Activated CD8-positive, alpha-beta memory T cell treated with anti-CD3 and anti-CD28 coated beads for 1 hour (primary cell): ENCODE results near the gene PIMREG.
"Not testable (repeated sequence)": the region's sequence is repeated elsewhere in the genome, so short reads cannot be mapped to it uniquely, and the experiment has no call there.

Experiments used
- DNase-seq, 2 donors: peaks; one replicate each; pipeline ENCODE4 v3.0.0-alpha.2; 2020; ENCODE audit warnings: low read depth in 1 of 2; ENCODE audit errors: extremely low read depth in 1 of 2

Gene PIMREG

GRCh38 chr17:6476076-6476809, 32.0 kb downstream of the PIMREG start:
- no peak for DNase-seq

- no peak for DNase-seq
These were observed 32.5 kb downstream of the PIMREG start for GRCh38 chr17:6476810-6477179.

GRCh38 chr17:6477831-6478383, 33.7 kb downstream of the PIMREG start:
- DNase-seq: no peak

GRCh38 chr17:6478486-6478885, 34.2 kb downstream of the PIMREG start:
- DNase-seq: no peak

- DNase-seq: no peak
These were observed 35.5 kb downstream of the PIMREG start for GRCh38 chr17:6479622-6480302.

- no peak for DNase-seq
These were observed 36.0 kb downstream of the PIMREG start for GRCh38 chr17:6480303-6480675.

GRCh38 chr17:6482105-6482455, 37.8 kb downstream of the PIMREG start:
- DNase-seq: no peak

GRCh38 chr17:6482796-6483195, 38.5 kb downstream of the PIMREG start:
- not testable (repeated sequence) for DNase-seq

GRCh38 chr17:6483507-6483906, 39.3 kb downstream of the PIMREG start:
- DNase-seq: no peak

GRCh38 chr17:6485646-6486412, 41.6 kb downstream of the PIMREG start:
- no peak for DNase-seq

- DNase-seq: no peak
These were observed 43.2 kb downstream of the PIMREG start for GRCh38 chr17:6487251-6488007.

GRCh38 chr17:6488008-6488539, 43.8 kb downstream of the PIMREG start:
- no peak for DNase-seq

GRCh38 chr17:6489016-6489550, 44.8 kb downstream of the PIMREG start:
- no peak for DNase-seq

GRCh38 chr17:6491071-6491700, 46.9 kb downstream of the PIMREG start:
- no peak for DNase-seq

- no peak for DNase-seq
These were observed 48.8 kb downstream of the PIMREG start for GRCh38 chr17:6492892-6493674.

- DNase-seq: no peak
These were observed 50.1 kb downstream of the PIMREG start for GRCh38 chr17:6494239-6494941.

- DNase-seq: no peak
These were observed 51.3 kb downstream of the PIMREG start for GRCh38 chr17:6495450-6496115.

- no peak for DNase-seq
These were observed 51.8 kb downstream of the PIMREG start for GRCh38 chr17:6496116-6496481.
